K562 (cell line): Measurements from ENCODE around the gene NSF. TPM values are rescaled to one million over a fixed set of nuclear protein-coding genes. Genes with fewer than 3 reads are reported as not detected.

Experiments
- CBX3 ChIP-seq, 2 experiments: IDR thresholded peaks; 1 replicate in 1 of 2; 2 replicates in 1 of 2; pipeline ENCODE4 v1.6.1; 2012; ENCODE audit warnings: inconsistent platforms in 2 of 2, low read length in 2 of 2, borderline replicate concordance in 1 of 2, control low read depth in 1 of 2
- DEAF1 ChIP-seq: fragments of 450-650 bp; formaldehyde crosslinking; IDR thresholded peaks from 2 replicates; pipeline ENCODE4 v1.4.0; 2020; ENCODE audit warnings: mild to moderate bottlenecking, moderate library complexity
- ELK3 ChIP-seq: fragments of 450-650 bp; formaldehyde crosslinking; IDR thresholded peaks from 2 replicates; pipeline ENCODE4 v1.4.0; 2020; ENCODE audit warnings: mild to moderate bottlenecking
- ESRRB ChIP-seq: fragments of 250-450 bp; sonication (Bioruptor Pico); IDR thresholded peaks from 2 replicates; pipeline ENCODE4 v1.5.0; 2020; ENCODE audit warnings: mild to moderate bottlenecking, moderate library complexity, borderline replicate concordance
- FOXP4 ChIP-seq: sonication (generic); formaldehyde crosslinking; IDR thresholded peaks from 2 replicates; pipeline ENCODE4 v1.8.0; 2022; ENCODE audit warnings: mild to moderate bottlenecking, missing genetic modification reagents, borderline replicate concordance
- HEY1 ChIP-seq: fragments of 250-450 bp; sonication (Bioruptor Pico); IDR thresholded peaks from 2 replicates; pipeline ENCODE4 v1.5.0; 2020; ENCODE audit warnings: mild to moderate bottlenecking, moderate library complexity, borderline replicate concordance
- ILF3 ChIP-seq: fragments of 450-650 bp; IDR thresholded peaks from 2 replicates; pipeline ENCODE4 v1.6.1; 2018; ENCODE audit warnings: antibody characterized with exemption, mild to moderate bottlenecking, moderate library complexity, borderline replicate concordance
- NCOA6 ChIP-seq: fragments of 450-650 bp; IDR thresholded peaks from 2 replicates; pipeline ENCODE4 v1.6.1; 2017; ENCODE audit warnings: mild to moderate bottlenecking
- PKNOX1 ChIP-seq: fragments of 450-650 bp; IDR thresholded peaks from 2 replicates; pipeline ENCODE4 v1.6.1; 2016
- RBBP5 ChIP-seq: fragments of 200-600 bp; sonication (generic); IDR thresholded peaks from 2 replicates; pipeline ENCODE4 v1.6.1; 2012; ENCODE audit warnings: borderline replicate concordance, mild to moderate bottlenecking, low read length, control low read depth, inconsistent platforms; ENCODE audit not compliant: insufficient read depth, poor library complexity, severe bottlenecking
- RFX5 ChIP-seq: IDR thresholded peaks from 2 replicates; pipeline ENCODE4 v1.6.1; 2011; ENCODE audit warnings: low read depth, mild to moderate bottlenecking, improper control_type of control experiment, low read length
- SIX5 ChIP-seq, 2 experiments: IDR thresholded peaks; 2 replicates each; pipeline ENCODE4 v1.6.1; 2011; ENCODE audit warnings: low read length in 2 of 2, borderline replicate concordance in 1 of 2, low read depth in 1 of 2, mild to moderate bottlenecking in 1 of 2, moderate library complexity in 1 of 2; ENCODE audit not compliant: insufficient read depth in 1 of 2
- SMARCA4 ChIP-seq: fragments of 450-650 bp; IDR thresholded peaks from 2 replicates; pipeline ENCODE4 v1.6.1; 2016
- SMARCB1 ChIP-seq: IDR thresholded peaks from 2 replicates; pipeline ENCODE4 v1.6.1; 2011; ENCODE audit warnings: improper control_type of control experiment, low read depth; ENCODE audit not compliant: insufficient read length
- TCF15 ChIP-seq: fragments of 250-450 bp; sonication (Bioruptor Pico); IDR thresholded peaks from 2 replicates; pipeline ENCODE4 v1.8.0; 2022; ENCODE audit warnings: moderate library complexity, mild to moderate bottlenecking, inconsistent platforms
- ZFX ChIP-seq: sonication (generic); formaldehyde crosslinking; IDR thresholded peaks from 2 replicates; pipeline ENCODE4 v1.8.0; 2022; ENCODE audit warnings: mild to moderate bottlenecking, missing genetic modification reagents, moderate library complexity
- ZNF224 ChIP-seq: sonication (generic); formaldehyde crosslinking; IDR thresholded peaks from 2 replicates; pipeline ENCODE4 v1.8.0; 2022; ENCODE audit warnings: mild to moderate bottlenecking, missing genetic modification reagents
- ZNF347 ChIP-seq: fragments of 450-650 bp; formaldehyde crosslinking; IDR thresholded peaks from 2 replicates; pipeline ENCODE4 v1.4.0; 2020; ENCODE audit warnings: low read depth, mild to moderate bottlenecking, moderate library complexity
- ZNF384 ChIP-seq: IDR thresholded peaks from 2 replicates; pipeline ENCODE4 v1.6.1; 2012; ENCODE audit warnings: low read depth, low read length, improper control_type of control experiment
- ZNF561 ChIP-seq: fragments of 450-650 bp; formaldehyde crosslinking; conservative IDR thresholded peaks from 2 replicates; pipeline ENCODE4 v1.4.0; 2020; ENCODE audit warnings: mild to moderate bottlenecking, moderate library complexity
- ZNF717 ChIP-seq: fragments of 250-450 bp; sonication (Bioruptor Pico); IDR thresholded peaks from 2 replicates; pipeline ENCODE4 v1.5.0; 2021
- polyA plus RNA-seq, 8 experiments: library from polyadenylated mRNA; depleted of rRNA in 4 of 8; stranded (reverse) in 5 of 8; unstranded in 3 of 8; fragments of >200 nt; fragmentation: Nextera tagmentation in 2 of 8; fragmentation: Illumina TruSeq in 1 of 8; extraction: Ambion mirVana in 2 of 8; extraction: Trizol in 1 of 8; gene quantifications; 2 replicates each; pipeline versions ENCODE4 v1.2.1 to v1.2.3, GENCODE V29; 2011 to 2014; ENCODE audit warnings: inconsistent platforms in 1 of 8, missing spikeins in 1 of 8
- total RNA-seq, 7 experiments: library from RNA; depleted of rRNA in 6 of 7; stranded (reverse); fragments of >200 nt in 6 of 7; fragmentation: Illumina TruSeq in 2 of 7; extraction: Trizol in 2 of 7; gene quantifications; 2 replicates each; pipeline versions ENCODE4 v1.2.1 to v1.2.3, GENCODE V29; 2011 to 2021; ENCODE audit warnings: low replicate concordance in 1 of 7

The NSF gene
- total and polyA plus RNA-seq, 9 of the 15 experiments (the other 6 are each of a cell fraction or from before 2014, with no cell fraction given) = 16.7 to 39.8 (median 36.7) TPM

GRCh38 chr17:46782250-46782953, 191.9 kb downstream of the NSF start (continued):
- no peak for TF ChIP-seq FOXP4 (CRISPR knock-in tag)
- no peak for TF ChIP-seq ELK3 (CRISPR knock-in tag)
- TF ChIP-seq PKNOX1 = peak; percentile 63; the same call in 1 of the 2 replicates
- TF ChIP-seq TCF15 (CRISPR knock-in tag) = no peak
- TF ChIP-seq ZNF561 (CRISPR knock-in tag) = no peak
- TF ChIP-seq ESRRB = no peak
- TF ChIP-seq RFX5 = no peak
- no peak for TF ChIP-seq SIX5 (IDR thresholded peaks at IDR 0.05; ENCODE audit: borderline replicate concordance in 1 of 2, insufficient read depth in 1 of 2, low read depth in 1 of 2, low read length in 2 of 2)
- TF ChIP-seq CBX3 (IDR thresholded peaks at IDR 0.05; ENCODE audit: borderline replicate concordance in 1 of 2, low read length in 2 of 2) = peak in 1 of 2 experiments; percentile 72; a peak in 1 of 3 replicates
- TF ChIP-seq ZNF347 (CRISPR knock-in tag) = no peak
- TF ChIP-seq SMARCB1 = no peak
- TF ChIP-seq HEY1 = no peak
- TF ChIP-seq ZNF384 = no peak
- no peak for TF ChIP-seq RBBP5
- TF ChIP-seq ILF3 = no peak
- peak; percentile 63 for TF ChIP-seq ZFX (CRISPR knock-in tag)
- TF ChIP-seq NCOA6 = no peak
- no peak for TF ChIP-seq SMARCA4
- no peak for TF ChIP-seq ZNF717 (CRISPR knock-in tag)
- peak; percentile 61 for TF ChIP-seq DEAF1 (CRISPR knock-in tag)
- no peak for TF ChIP-seq ZNF224
